HG03432 (cell line): ENCODE results near the gene TTC39C.

Source experiments
- ATAC-seq: cut with Tn5 transposase; IDR thresholded peaks from one replicate; pipeline ENCODE4 v1.9.1; 2021; ENCODE audit warnings: mild to moderate bottlenecking, moderate library complexity; ENCODE audit not compliant: unreplicated experiment

Gene TTC39C

DNA sequence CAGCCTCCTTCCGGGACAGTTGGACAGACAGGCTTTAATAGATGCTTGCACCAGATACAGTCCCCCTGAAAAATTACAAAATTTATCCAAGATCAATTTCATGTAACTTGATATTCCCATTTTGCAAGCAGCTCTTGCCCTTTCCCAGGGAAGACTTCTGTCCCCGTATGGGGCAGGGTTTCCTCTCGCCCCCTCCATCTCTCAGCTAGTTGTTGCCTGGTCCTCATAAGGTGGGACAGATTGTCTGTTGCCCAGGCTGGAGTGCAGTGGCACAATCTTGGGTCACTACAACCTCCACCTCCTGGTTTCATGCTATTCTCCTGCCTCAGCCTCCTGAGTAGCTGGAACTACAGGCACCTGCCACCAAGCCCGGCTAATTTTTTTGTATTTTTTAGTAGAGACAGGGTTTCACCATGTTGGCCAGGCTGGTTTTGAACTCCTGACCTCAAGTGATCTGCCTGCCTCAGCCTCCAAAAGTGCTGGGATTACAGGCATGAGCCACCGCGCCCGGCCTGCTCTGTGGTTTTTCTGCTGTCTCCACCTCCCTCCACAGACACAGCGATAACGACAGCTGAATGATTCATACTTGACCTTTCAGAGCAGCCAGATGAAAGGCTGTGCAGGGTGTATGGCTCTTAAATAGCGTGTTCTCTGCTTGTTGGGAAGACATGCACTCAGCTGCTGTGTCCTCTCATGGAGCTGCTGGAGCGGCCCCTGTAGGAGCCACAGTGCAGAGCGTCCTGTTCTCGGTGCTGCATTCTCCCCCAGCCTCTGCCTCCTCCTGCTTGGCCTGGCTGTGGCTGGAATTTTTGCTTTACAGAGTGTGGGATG is 61.4 kb downstream of the TTC39C start:
- peak; percentile 89 for ATAC-seq

DNA sequence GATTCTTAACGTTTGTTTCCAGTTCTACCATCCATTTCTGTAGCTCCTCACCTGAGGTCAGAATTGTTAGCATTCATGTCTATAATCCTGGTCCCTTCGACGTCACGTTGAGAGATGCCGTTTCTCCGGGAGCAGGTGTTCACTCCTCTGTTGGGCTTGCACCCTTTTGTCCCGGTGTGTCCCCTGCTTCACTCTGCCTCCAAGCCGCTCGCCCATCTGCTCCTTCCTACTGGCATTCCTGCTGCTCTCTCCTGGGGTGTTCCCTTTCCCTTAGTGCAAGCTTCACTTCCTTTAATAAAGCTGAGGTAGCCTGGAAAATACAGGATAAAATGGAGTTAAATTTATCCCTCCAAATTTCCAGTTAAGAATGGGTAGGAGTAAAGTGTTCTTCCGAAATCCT is 62.4 kb downstream of the TTC39C start:
- no peak for ATAC-seq

DNA sequence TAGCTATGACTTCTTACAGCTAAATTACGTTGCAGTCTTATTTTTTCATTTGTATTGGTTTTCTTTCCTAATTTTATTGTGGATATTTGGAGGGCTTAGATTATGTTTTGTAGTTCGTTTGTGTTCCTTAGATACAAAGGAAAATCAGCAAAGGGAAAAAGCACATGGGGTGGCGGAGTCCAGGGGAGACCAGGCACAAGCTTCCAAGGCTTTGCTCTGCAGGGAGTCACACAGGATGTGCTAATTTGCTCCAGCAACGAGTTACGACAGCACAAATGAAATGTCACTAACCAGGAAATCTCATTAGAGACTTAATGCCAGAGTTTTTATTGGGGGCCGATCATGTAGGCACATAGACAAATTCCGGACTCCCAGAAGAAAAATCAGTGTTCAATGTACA is 63.8 kb downstream of the TTC39C start:
- ATAC-seq: no peak

DNA sequence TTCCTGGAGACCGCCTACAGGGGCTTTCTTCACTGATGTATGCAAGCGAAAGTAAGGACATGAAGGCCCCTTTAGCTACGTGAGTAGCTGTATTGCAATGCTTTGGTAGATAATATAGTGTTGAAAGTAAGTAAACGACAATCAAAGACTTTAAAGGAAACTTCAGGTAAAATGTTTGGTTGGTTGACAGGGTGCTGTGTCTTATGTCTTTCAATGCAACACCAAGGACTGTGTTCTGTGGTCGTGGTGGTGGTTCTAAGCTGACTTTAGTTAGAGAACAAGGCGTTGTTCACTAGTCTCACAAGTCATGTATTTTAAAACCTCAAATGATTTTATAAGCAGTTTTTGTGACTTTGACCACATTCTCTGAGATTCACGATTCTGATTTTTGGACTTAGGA is 66.3 kb downstream of the TTC39C start:
- no peak for ATAC-seq

DNA sequence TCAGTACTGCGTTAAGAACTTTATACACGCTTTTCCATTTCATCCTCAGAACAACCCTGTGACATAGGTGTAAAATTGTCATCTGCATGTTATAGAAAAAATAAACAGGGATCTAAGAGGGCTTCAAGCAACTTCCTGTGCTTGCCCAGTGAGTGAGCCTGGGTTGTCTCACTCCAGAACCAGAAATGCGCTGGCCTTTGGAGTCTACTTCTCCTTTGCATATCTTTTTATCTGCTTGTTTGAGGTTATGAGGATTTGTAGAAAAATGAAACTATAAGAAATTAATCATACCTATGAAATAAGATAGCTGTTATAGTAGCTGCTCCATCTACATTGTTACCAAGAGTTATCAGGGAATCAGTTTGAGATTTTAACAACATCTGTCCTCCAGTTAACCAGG is 69.0 kb downstream of the TTC39C start:
- no peak for ATAC-seq

DNA sequence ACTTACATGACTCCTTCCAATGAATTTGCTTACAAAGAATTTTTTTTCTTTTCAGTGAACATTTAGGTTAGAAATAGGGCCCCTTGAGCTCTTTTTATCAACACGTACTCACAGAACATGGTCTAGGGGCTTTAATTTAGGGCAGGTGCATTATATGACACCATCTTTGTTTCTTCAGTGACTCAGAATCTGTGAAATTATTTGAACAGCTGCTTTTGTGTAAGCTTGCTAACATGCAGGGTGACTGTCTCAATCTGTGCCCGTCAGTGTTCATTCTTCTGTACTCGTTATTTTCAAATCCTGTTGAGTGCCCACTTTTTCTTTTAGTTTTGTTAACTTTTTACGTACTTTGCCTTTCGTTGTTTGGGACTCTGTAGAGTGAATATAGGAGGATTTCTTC is 71.5 kb downstream of the TTC39C start:
- no peak for ATAC-seq

DNA sequence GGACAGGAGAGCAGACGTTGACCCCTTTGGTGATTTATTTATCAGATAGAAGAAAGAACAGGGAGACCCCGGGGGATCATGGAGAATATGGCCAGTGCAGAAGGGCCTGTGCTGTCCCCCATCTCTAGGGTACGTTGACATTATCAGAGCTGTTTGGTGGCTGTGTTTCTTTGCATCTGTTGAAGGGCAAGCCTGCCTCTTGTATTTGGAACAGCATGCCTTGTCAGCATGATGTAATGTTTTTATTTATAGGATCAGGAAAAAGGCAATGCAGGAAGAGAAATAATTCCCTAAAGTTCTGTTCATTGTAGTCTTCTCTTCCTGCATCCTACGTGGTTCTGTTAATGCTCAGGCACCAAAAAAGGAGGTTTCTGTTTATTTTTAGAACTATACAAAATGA is 74.5 kb downstream of the TTC39C start:
- no peak for ATAC-seq

DNA sequence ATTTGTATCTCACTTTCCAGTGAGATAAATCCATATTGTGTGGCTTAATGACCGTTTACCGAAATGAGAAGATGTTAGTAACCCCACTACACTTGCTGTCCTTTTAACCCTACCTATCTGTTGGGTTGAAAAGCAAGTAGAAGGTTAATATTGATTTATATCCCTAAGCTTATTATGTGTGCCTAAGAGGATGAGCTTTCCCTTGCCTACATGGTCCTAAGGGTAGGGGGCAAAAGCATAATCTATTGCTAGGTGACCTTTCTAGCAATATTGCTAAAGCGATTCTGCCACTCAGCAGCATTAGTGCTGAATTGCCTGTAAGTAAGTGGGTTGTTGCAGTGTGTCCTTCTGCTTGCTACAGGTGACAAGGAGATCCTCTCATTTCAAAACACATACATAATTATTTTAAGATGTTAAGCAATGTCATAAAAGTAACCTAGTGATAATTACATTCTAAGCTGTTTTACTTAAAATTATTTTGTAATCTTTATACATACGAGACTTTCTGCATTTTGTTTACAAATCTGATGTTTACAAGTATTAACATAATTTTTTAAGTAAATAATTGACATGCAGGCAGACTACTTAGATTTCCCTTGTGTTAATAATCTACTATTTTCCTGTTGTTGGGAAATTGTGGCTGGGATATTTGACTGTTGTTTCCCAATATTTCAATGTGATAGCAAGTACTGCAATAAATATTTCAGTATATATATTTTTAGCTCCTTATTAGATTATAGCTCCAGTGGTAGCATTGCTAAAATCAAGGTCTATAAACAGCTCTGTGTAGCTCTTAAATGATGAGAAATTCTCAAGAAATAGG is 75.2 kb downstream of the TTC39C start:
- ATAC-seq: no peak

DNA sequence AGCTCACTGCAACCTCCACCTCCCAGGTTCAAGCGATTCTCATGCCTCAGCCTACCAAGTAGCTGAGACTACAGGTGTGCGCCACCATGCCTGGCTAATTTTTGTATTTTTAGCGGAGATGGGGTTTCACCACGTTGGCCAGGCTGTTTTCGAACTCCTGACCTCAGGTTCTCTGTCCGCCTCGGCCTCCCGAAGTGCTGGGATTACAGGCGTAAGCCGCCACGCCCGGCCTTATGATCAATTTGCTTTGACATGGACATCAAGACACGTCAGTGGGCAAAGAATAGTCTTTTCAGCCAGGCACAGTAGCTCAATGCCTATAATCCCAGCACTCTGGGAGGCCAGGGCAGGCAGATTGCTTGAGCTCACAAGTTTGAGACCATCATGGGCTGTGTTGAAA is 76.3 kb downstream of the TTC39C start:
- ATAC-seq: no peak

DNA sequence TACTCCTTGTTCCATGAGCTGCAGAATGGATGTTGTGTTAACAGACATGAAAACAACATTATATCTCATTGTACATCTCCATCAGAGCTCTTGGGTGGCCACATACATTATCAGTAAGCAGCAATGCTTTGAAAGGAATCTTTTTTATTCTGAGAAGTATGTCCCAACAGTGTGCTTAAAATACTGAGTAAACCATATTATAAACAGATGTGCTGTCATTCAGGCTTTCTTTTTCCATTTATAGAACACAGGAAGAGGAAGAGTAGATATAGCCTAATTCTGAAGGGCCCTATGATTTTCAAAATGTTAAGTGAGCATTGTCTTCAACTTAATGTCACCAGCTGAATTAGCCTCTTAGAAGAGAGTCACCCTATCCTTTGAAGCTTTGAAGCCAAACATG is 80.0 kb downstream of the TTC39C start:
- no peak for ATAC-seq

DNA sequence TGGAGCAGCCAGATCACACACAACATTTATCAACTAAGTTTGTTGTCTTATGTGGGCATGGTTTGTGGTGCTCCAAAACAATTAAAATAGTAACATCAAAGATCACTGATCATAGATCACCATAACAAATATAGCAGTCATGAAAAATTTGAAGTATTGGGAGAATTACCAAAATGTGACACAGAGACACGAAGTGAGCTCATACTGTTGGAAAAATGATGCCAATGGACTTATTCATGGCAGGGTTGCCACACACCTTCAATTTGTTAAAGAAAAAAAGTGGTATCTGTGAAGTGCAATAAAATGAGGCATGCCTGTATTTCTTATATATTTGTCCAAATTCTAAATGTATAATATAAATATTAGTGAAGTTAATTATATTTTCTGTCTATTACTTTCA is 81.4 kb downstream of the TTC39C start:
- no peak for ATAC-seq

DNA sequence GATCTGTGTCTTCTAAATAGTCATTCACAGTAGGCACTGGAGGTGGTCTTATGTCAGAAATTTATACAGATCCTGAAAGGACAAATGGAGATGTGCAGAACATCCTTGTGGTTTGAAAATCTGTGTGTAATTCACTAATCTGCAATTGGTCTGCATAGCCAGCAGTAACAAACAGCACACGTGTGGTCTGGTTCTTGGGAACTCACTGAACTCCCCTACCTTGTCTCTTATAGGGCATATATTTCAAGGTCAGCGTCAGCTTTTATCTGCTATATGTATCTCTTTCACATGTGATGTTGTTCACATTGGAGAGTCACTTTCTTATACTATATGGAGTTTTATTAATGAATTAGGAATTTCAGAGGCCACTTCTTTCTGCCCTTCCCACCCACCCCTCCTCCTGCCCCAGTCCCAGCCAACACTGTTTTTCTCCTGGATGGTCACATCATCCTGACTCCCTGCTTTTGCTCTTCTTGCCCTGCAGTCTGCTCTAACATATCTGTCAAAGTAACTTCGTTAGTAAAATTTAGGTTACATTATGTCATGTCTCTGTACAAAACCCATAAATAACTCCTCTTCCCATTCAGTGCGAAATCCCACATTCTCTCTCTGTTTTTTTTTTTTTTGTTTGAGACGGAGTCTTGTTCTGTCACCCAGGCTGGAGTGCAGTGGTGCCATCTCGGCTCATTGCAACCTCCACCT is 88.9 kb downstream of the TTC39C start:
- ATAC-seq: no peak

DNA sequence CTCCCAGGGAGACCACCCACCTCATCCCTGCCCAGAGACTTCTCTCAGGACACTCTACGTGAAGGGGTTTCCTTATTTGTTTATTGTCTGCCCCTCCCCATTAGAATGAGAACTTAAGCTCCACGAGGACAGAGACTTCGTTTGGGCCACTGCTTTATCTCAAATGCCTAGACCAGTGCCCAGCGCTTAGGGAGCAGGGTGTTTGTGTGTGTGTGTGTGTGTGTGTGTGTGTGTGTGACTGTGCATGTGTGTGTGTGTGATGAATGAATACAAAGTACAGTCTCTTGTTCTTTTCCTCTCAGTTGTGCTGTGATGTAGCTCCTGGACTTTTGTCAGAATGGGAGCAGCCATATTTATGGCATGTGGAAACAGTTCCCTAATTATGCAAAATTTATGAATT is 89.9 kb downstream of the TTC39C start:
- ATAC-seq: no peak

DNA sequence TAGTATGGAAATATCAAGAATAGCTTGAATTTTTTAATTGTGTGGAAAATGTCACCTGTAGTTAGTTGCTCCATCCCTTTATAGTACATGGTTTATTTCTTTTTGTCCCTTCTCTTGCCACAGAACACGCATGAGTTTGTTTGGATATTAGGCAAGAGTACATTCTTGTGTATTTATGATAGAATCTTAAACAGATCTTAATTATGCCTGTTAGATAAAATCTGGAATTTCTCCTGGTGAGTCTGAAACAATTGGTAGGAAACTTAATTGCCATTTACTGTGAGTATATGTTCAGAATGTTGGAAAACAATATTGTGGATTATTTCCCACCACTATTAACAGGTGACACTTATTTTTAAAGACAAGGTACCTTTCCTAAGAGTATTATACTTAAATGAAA is 94.1 kb downstream of the TTC39C start:
- ATAC-seq: no peak

DNA sequence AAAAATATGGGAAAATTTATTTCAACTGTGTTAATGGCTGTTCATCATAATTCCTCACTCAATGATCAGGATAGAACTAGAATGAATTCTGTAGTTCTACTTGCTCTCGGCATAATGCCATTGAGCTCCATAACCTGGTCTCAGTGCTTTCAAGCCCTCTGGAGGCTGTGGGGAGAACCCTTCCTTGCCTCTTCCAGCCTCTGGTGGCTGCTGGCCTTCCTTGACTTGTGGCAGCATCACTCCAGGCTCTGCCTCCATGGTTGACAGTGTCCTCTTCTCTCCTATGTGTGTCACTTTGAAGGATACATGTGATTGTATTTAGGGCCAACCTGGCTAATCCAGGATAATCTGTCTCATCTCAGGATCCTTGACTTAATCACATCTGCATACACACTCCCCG is 97.4 kb downstream of the TTC39C start:
- no peak for ATAC-seq

DNA sequence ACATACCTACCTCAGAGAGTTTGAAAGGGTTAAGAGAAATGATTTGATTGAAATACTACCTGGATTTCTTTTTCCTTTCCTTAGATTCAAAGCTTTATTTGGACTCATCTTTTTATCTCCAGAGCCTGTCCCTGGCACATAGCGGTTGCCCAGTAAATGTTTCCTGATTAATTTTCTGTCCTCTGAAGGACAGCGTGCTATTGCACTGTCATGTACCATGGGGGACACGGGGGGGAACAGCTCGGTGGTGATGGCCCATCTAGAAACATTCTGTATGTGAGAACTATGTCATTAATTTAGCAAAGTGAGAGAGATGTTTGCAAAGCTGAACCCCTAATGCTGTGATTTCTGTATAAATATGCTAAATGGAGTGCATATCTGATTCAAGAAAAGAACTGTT is 97.9 kb downstream of the TTC39C start:
- no peak for ATAC-seq

DNA sequence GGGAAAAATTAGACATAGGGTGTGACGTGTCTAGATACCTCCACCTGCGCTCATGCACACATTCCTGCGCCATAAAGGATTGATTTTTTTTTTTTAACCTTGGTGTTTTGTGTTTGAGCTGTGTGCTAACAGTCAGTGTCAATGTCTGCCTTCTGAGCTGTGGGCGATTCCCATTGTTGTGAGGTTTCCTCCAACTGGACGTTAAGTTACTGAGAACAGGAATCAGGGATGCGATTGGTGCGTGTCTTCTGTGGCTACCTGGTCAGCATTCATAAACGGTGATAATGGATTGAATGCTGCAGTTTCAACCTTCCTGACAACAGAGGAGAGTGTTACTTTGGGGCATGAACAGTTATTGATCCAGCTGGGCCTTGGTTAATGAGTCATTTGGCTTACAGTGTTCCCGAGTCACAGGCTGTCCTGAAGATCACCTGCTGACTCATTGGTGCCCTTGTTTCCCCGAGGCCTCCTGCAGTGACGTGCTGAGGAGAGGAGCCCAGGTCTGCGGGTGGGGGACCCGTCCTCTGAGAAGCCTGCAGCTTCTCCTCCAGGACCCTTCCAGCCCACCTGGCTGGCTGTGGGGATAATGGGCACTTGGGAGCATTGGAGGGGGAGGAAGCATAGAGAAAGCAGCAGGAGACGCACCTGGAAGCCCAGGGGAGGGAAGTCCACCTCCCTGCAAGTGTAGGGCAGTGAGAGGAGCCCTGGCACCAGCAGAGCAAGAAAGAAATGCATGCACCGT is 98.5 kb downstream of the TTC39C start:
- no peak for ATAC-seq

DNA sequence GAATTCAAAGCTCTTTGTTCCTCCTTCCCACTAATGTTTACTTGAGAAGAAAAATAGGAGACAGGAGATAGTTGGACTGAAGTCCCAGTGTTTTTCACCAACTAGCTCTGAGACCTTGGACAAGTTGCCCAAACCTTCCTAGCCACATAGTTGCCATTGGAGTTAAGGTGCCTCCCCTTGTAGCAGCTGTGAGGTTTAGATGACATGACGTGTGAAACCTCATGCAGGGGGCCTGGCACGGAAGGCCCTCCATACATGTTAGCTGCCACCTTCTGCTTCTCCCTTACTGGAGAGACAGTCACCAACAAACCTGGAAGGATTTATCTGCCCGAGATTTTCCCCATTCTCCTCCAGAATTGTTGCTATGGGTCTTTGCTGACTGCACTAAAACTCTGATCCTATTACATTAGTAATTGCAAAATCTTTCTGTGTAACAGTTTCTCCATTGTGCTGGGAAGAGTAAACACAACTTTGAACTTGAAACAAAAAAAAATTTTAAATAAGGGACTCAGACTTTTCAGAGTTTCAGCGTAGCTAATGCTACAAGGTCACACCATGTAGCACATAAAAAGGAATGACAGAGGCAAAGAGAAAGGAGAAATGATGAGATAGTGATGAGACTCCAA is 100.5 kb downstream of the TTC39C start:
- no peak for ATAC-seq

DNA sequence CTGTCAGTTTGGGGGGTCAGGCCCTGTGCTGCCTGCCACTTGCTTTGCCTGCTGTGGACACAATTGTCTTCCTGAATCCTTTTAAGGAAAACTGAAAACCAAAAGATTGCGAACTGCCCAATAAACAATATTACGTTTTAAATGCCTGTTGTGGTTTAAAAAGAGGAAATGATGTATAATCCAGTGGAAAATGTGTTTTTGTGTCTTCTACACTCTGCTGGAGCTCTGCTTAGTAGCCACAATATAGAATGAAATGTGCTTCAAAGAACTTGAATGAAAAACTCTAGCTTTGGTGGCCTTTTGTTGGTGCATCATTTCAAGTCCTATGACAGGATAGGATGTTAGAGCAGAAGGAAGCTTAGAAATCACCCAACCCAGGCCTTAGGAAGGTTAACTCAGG is 101.1 kb downstream of the TTC39C start:
- ATAC-seq: no peak

DNA sequence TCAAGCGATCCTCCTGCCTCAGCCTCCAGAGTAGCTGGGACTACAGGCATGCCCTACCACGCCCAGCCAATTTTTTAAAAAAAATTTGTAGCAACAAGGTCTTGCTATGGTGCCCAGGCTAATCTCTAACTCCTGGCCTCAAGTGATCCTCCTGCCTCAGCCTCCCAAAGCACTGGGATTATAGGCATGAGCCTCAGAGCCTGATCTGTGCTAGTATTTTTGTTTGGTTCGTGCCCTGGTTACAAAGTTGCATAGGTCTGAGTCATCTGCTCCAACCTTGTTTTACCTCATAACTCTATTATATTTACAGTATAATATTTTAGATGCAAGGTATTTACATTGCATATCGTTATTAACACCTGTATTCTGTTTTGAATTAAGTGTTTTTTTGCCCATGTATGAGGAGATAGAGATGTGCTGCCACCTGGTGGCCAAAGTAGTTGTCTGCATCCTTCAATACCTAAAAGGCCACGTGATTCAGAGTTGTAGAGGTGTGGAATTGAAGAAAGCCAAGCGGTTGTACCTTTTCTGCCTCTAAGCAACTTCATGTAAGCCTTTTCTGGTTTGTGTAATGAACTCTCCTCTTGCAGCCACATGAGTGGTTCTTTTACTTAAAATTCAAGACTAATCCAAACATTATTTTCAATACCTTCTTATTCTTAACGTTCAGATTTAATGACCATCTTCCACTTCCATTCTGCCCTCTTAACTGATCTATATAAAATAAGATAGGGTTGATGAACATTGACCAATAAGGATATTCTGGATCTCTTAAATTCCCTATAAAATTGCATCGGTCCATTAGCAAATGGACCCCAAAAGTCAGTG is 104.4 kb downstream of the TTC39C start:
- ATAC-seq: peak; percentile 82
